ENCODE results near the gene MRM2.

Gene MRM2

GRCh38 chr7:2261611-2262010, 19.6 kb upstream of the MRM2 start:
- Histone ChIP-seq H3K79me2 (ENCODE audit: control insufficient read depth, insufficient read depth, low read length, poor library complexity) (no peaks in the 10 kb centered on the region), H2BK5ac (ENCODE audit: low read depth, low read length, poor library complexity) (no peak overlapping the region), H2BK12ac (ENCODE audit: low read length) (no peak overlapping the region), H2BK120ac (ENCODE audit: insufficient read depth, low read length, poor library complexity) (no peak overlapping the region), H2AFZ (ENCODE audit: insufficient read depth, low read length, poor library complexity) (no peak overlapping the region), H4K8ac (ENCODE audit: low read depth, low read length) (no peak overlapping the region), H3K23ac (ENCODE audit: low read length) (no peak overlapping the region), H2AK5ac (ENCODE audit: low read length) (no peak overlapping the region), H4K91ac (ENCODE audit: low read depth, low read length) (no peak overlapping the region), H3K4me3 (ENCODE audit: low read depth, low read length) (no peak overlapping the region), H3K27ac (ENCODE audit: low read depth, low read length) (no peak overlapping the region), H3K4me2 (ENCODE audit: low read length) (no peak overlapping the region), H3K79me1 (ENCODE audit: low read length) (no peaks in the 10 kb centered on the region), H4K12ac (ENCODE audit: low read depth, low read length) (no peak overlapping the region), H3K14ac (ENCODE audit: low read length) (no peak overlapping the region), H3K36me3 (ENCODE audit: control insufficient read depth in 1 of 2, insufficient read depth in 2 of 2, low read length in 2 of 2) (peaks cover 26 to 29% of the 10 kb centered on the region in 2 experiments), H3K4me1 (ENCODE audit: control insufficient read depth in 1 of 2, insufficient read depth in 2 of 2, low read length in 2 of 2) (no peaks in the 10 kb centered on the region), H3K9ac (ENCODE audit: low read length) (no peak overlapping the region), H3K18ac (ENCODE audit: low read length) (no peak overlapping the region), H3K27me3 (ENCODE audit: insufficient read depth, low read length) (no peaks in the 10 kb centered on the region), H3K4ac (ENCODE audit: low read depth, low read length) (no peak overlapping the region), H3K9me3 (ENCODE audit: insufficient read depth, low read depth, low read length) (peaks cover 3% of the 10 kb centered on the region)
- no peak for DNase-seq
- WGBS (ENCODE audit: extremely low coverage, insufficient coverage, insufficient read length) = no CpG with 5 or more reads among the region's 14 CpGs

GRCh38 chr7:2260820-2261219, 18.8 kb upstream of the MRM2 start:
- Histone ChIP-seq H3K4me1 (ENCODE audit: control insufficient read depth in 1 of 2, insufficient read depth in 2 of 2, low read length in 2 of 2) (no peaks in the 10 kb centered on the region), H4K8ac (ENCODE audit: low read depth, low read length) (no peak overlapping the region), H2AK5ac (ENCODE audit: low read length) (no peak overlapping the region), H3K9ac (ENCODE audit: low read length) (no peak overlapping the region), H3K4me2 (ENCODE audit: low read length) (no peak overlapping the region), H2BK12ac (ENCODE audit: low read length) (no peak overlapping the region), H3K27ac (ENCODE audit: low read depth, low read length) (no peak overlapping the region), H3K27me3 (ENCODE audit: insufficient read depth, low read length) (no peaks in the 10 kb centered on the region), H2BK5ac (ENCODE audit: low read depth, low read length, poor library complexity) (no peak overlapping the region), H3K9me3 (ENCODE audit: insufficient read depth, low read depth, low read length) (peaks cover 3% of the 10 kb centered on the region), H4K12ac (ENCODE audit: low read depth, low read length) (no peak overlapping the region), H2BK120ac (ENCODE audit: insufficient read depth, low read length, poor library complexity) (no peak overlapping the region), H3K18ac (ENCODE audit: low read length) (no peak overlapping the region), H3K4me3 (ENCODE audit: low read depth, low read length) (no peak overlapping the region), H3K79me2 (ENCODE audit: control insufficient read depth, insufficient read depth, low read length, poor library complexity) (no peaks in the 10 kb centered on the region), H3K23ac (ENCODE audit: low read length) (no peak overlapping the region), H4K91ac (ENCODE audit: low read depth, low read length) (no peak overlapping the region), H3K14ac (ENCODE audit: low read length) (no peak overlapping the region), H3K36me3 (ENCODE audit: control insufficient read depth in 1 of 2, insufficient read depth in 2 of 2, low read length in 2 of 2) (peaks cover 30 to 33% of the 10 kb centered on the region in 2 experiments), H2AFZ (ENCODE audit: insufficient read depth, low read length, poor library complexity) (no peak overlapping the region), H3K79me1 (ENCODE audit: low read length) (no peaks in the 10 kb centered on the region), H3K4ac (ENCODE audit: low read depth, low read length) (no peak overlapping the region)
- no CpG with 5 or more reads among the region's 5 CpGs for WGBS (ENCODE audit: extremely low coverage, insufficient coverage, insufficient read length)
- no peak for DNase-seq

GRCh38 chr7:2259480-2259879, 17.5 kb upstream of the MRM2 start:
- Histone ChIP-seq H4K12ac (ENCODE audit: low read depth, low read length) (no peak overlapping the region), H3K4me1 (ENCODE audit: control insufficient read depth in 1 of 2, insufficient read depth in 2 of 2, low read length in 2 of 2) (no peaks in the 10 kb centered on the region), H2BK12ac (ENCODE audit: low read length) (no peak overlapping the region), H3K36me3 (ENCODE audit: control insufficient read depth in 1 of 2, insufficient read depth in 2 of 2, low read length in 2 of 2) (peaks cover 37 to 42% of the 10 kb centered on the region in 2 experiments), H3K4me2 (ENCODE audit: low read length) (no peak overlapping the region), H3K79me1 (ENCODE audit: low read length) (no peaks in the 10 kb centered on the region), H3K4ac (ENCODE audit: low read depth, low read length) (no peak overlapping the region), H3K27ac (ENCODE audit: low read depth, low read length) (no peak overlapping the region), H3K27me3 (ENCODE audit: insufficient read depth, low read length) (no peaks in the 10 kb centered on the region), H3K23ac (ENCODE audit: low read length) (no peak overlapping the region), H3K9me3 (ENCODE audit: insufficient read depth, low read depth, low read length) (peaks cover 2% of the 10 kb centered on the region), H2AFZ (ENCODE audit: insufficient read depth, low read length, poor library complexity) (no peak overlapping the region), H3K79me2 (ENCODE audit: control insufficient read depth, insufficient read depth, low read length, poor library complexity) (no peaks in the 10 kb centered on the region), H2AK5ac (ENCODE audit: low read length) (no peak overlapping the region), H4K8ac (ENCODE audit: low read depth, low read length) (no peak overlapping the region), H3K18ac (ENCODE audit: low read length) (no peak overlapping the region), H4K91ac (ENCODE audit: low read depth, low read length) (no peak overlapping the region), H3K9ac (ENCODE audit: low read length) (no peak overlapping the region), H3K14ac (ENCODE audit: low read length) (no peak overlapping the region), H2BK120ac (ENCODE audit: insufficient read depth, low read length, poor library complexity) (no peak overlapping the region), H3K4me3 (ENCODE audit: low read depth, low read length) (no peak overlapping the region), H2BK5ac (ENCODE audit: low read depth, low read length, poor library complexity) (no peak overlapping the region)
- no CpG with 5 or more reads among the region's 9 CpGs for WGBS (ENCODE audit: extremely low coverage, insufficient coverage, insufficient read length)
- no peak for DNase-seq

GRCh38 chr7:2258661-2259365, 16.8 kb upstream of the MRM2 start:
- no peak overlapping the region for H3K27ac ChIP-seq (ENCODE audit: low read depth, low read length)
- H2BK5ac ChIP-seq (ENCODE audit: low read depth, low read length, poor library complexity) = no peak overlapping the region
- no peak overlapping the region for H2BK12ac ChIP-seq (ENCODE audit: low read length)
- no CpG with 5 or more reads among the region's 34 CpGs for WGBS (ENCODE audit: extremely low coverage, insufficient coverage, insufficient read length)
- H4K8ac ChIP-seq (ENCODE audit: low read depth, low read length) = no peak overlapping the region
- no peak overlapping the region for H4K12ac ChIP-seq (ENCODE audit: low read depth, low read length)
- H3K9me3 ChIP-seq (ENCODE audit: insufficient read depth, low read depth, low read length) = no peaks in the 10 kb centered on the region
- H2AK5ac ChIP-seq (ENCODE audit: low read length) = no peak overlapping the region
- H3K4me2 ChIP-seq (ENCODE audit: low read length) = no peak overlapping the region
- no peaks in the 10 kb centered on the region for H3K79me2 ChIP-seq (ENCODE audit: control insufficient read depth, insufficient read depth, low read length, poor library complexity)
- no peak overlapping the region for H3K9ac ChIP-seq (ENCODE audit: low read length)
- no peaks in the 10 kb centered on the region for H3K79me1 ChIP-seq (ENCODE audit: low read length)
- no peak overlapping the region for H3K4me3 ChIP-seq (ENCODE audit: low read depth, low read length)
- H3K36me3 ChIP-seq (ENCODE audit: control insufficient read depth in 1 of 2, insufficient read depth in 2 of 2, low read length in 2 of 2) = peaks cover 38% of the 10 kb centered on the region in 2 experiments
- no peak overlapping the region for H3K18ac ChIP-seq (ENCODE audit: low read length)
- no peaks in the 10 kb centered on the region for H3K27me3 ChIP-seq (ENCODE audit: insufficient read depth, low read length)
- DNase-seq = no peak
- no peak overlapping the region for H4K91ac ChIP-seq (ENCODE audit: low read depth, low read length)
- no peak overlapping the region for H3K4ac ChIP-seq (ENCODE audit: low read depth, low read length)
- no peak overlapping the region for H3K14ac ChIP-seq (ENCODE audit: low read length)
- H2AFZ ChIP-seq (ENCODE audit: insufficient read depth, low read length, poor library complexity) = no peak overlapping the region
- H2BK120ac ChIP-seq (ENCODE audit: insufficient read depth, low read length, poor library complexity) = no peak overlapping the region
- no peak overlapping the region for H3K23ac ChIP-seq (ENCODE audit: low read length)
- no peaks in the 10 kb centered on the region for H3K4me1 ChIP-seq (ENCODE audit: control insufficient read depth in 1 of 2, insufficient read depth in 2 of 2, low read length in 2 of 2)
